Nephron progenitor cell (in vitro differentiated cells): ENCODE measurements around the gene UMAD1.
"Not testable (repeated sequence)": the region's sequence is repeated elsewhere in the genome, so short reads cannot be mapped to it uniquely, and the experiment has no call there.

Experiments used
- DNase-seq: peaks from one replicate; pipeline ENCODE4 v3.0.0; 2021
- H3K27ac Mint-ChIP-seq: 2 replicates; pipeline ENCODE4 v1.8.0; 2021; ENCODE audit warnings: mild to moderate bottlenecking, moderate library complexity, mixed read lengths
- H3K27me3 Mint-ChIP-seq: 2 replicates; pipeline ENCODE4 v1.8.0; 2021; ENCODE audit warnings: mild to moderate bottlenecking, low read depth, mixed read lengths; ENCODE audit not compliant: poor library complexity
- H3K36me3 Mint-ChIP-seq: 2 replicates; pipeline ENCODE4 v1.8.0; 2021; ENCODE audit warnings: low read depth, mixed read lengths
- H3K4me1 Mint-ChIP-seq: 2 replicates; pipeline ENCODE4 v1.8.0; 2021; ENCODE audit warnings: mixed read lengths
- H3K4me3 Mint-ChIP-seq: 2 replicates; pipeline ENCODE4 v1.8.0; 2021; ENCODE audit warnings: mild to moderate bottlenecking, moderate library complexity, mixed read lengths
- H3K9me3 Mint-ChIP-seq: 2 replicates; pipeline ENCODE4 v1.8.0; 2021; ENCODE audit warnings: mild to moderate bottlenecking, moderate library complexity, mixed read lengths
- TF ChIP-seq, protein P1 (sequence below): fragments of 200-600 bp; sonication (generic); IDR thresholded peaks from 2 replicates; pipeline ENCODE4 v1.5.0; 2021; ENCODE audit warnings: antibody characterized with exemption

Gene UMAD1

DNA sequence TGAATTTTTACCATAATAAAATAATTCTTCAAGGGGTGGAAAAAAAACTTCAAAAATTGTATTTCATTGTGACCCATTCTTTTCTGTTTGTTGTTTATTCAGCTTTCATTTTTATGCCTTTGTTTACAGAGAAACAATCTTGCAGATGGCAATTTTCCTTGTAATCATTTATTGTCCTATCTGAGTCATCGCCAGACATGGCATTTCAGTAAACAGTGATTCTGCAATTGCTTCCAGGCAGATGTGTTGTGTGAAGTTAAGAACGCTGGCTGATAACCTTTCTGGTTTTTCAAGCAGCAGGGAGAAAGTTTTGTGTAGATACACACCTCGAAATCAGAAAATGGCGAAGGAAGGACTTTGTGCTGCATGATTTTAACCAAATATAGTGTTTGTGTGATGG, 158.6 kb downstream of the UMAD1 start:
- H3K27me3 Mint-ChIP-seq: no peaks in the 10 kb centered on the region
- no peak for DNase-seq
- H3K36me3 Mint-ChIP-seq: peaks cover 29% of the 10 kb centered on the region
- H3K27ac Mint-ChIP-seq: no peak overlapping the region
- no peaks in the 10 kb centered on the region for H3K9me3 Mint-ChIP-seq
- TF ChIP-seq, protein P1, sequence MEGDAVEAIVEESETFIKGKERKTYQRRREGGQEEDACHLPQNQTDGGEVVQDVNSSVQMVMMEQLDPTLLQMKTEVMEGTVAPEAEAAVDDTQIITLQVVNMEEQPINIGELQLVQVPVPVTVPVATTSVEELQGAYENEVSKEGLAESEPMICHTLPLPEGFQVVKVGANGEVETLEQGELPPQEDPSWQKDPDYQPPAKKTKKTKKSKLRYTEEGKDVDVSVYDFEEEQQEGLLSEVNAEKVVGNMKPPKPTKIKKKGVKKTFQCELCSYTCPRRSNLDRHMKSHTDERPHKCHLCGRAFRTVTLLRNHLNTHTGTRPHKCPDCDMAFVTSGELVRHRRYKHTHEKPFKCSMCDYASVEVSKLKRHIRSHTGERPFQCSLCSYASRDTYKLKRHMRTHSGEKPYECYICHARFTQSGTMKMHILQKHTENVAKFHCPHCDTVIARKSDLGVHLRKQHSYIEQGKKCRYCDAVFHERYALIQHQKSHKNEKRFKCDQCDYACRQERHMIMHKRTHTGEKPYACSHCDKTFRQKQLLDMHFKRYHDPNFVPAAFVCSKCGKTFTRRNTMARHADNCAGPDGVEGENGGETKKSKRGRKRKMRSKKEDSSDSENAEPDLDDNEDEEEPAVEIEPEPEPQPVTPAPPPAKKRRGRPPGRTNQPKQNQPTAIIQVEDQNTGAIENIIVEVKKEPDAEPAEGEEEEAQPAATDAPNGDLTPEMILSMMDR: no peak
- peaks cover 7% of the 10 kb centered on the region for H3K4me1 Mint-ChIP-seq
- no peak overlapping the region for H3K4me3 Mint-ChIP-seq

DNA sequence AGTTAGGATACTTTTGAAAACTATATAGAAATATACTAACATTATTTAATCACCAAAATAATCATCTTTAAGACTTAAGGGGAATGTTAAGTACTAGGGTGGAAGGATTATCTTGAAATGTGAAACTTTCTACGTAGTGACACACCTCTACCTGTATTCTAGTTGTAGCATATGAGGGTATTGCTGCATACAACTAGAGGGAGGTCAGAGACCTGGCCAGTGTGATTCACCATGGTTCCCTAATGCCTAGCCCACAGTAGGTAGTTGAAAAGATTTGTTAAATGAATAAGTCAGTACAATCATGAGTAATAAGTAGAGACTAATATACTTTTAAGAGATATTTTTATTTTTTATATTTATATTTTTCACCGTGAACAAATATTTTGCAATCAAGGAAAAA, 162.0 kb downstream of the UMAD1 start:
- H3K36me3 Mint-ChIP-seq: peaks cover 6% of the 10 kb centered on the region
- no peaks in the 10 kb centered on the region for H3K9me3 Mint-ChIP-seq
- TF ChIP-seq, protein P1: no peak
- H3K4me3 Mint-ChIP-seq: no peak overlapping the region
- no peak overlapping the region for H3K27ac Mint-ChIP-seq
- no peaks in the 10 kb centered on the region for H3K4me1 Mint-ChIP-seq
- DNase-seq: no peak
- H3K27me3 Mint-ChIP-seq: no peaks in the 10 kb centered on the region

DNA sequence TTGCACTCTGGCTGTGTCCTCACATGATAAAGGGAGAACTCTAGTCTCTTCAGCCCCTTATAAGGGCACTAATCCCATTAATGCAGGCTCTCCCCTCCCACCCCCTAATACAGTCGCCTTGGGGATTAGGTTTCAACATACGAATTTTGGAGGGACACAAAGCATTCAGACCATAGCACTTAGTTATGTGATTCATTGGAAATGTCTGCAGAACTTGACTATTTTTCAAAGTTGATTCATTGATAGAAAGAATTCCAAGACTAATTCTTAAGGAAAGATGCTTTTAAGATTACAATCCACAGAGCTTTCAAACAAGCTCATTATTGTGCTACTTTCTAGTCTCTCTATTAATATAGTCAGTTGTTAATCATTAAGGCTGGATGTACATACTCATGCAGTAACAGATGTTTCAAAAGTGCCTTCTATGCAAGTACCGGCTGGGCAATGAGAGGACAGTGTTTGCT, 163.2 kb downstream of the UMAD1 start:
- H3K36me3 Mint-ChIP-seq: peaks cover 4% of the 10 kb centered on the region
- no peaks in the 10 kb centered on the region for H3K9me3 Mint-ChIP-seq
- H3K4me1 Mint-ChIP-seq: no peaks in the 10 kb centered on the region

DNA sequence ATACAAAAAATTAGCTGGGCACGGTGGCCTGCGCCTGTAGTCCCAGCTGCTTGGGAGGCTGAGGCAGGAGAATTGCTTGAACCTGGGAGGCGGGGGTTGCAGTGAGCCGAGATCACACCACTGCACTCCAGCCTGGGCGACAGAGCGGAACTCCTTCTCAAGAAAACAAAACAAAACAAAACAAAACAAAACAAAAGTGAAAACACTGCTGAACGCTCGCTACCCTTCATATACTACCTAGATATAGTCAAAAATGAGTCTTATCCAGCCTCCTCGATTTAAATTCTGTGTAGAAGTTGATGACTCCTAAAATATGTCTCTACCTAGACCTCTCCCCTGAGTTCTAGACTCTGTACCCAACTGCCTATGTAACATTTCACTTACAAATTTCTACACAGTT, 164.3 kb downstream of the UMAD1 start:
- not testable (repeated sequence) for DNase-seq, H3K27me3 Mint-ChIP-seq, H3K4me1 Mint-ChIP-seq, H3K9me3 Mint-ChIP-seq, H3K4me3 Mint-ChIP-seq, H3K27ac Mint-ChIP-seq, H3K36me3 Mint-ChIP-seq

More for the DNA sequence above, 163.2 kb downstream of the UMAD1 start:
- DNase-seq: no peak
- no peaks in the 10 kb centered on the region for H3K27me3 Mint-ChIP-seq
- H3K27ac Mint-ChIP-seq: no peak overlapping the region
- no peak overlapping the region for H3K4me3 Mint-ChIP-seq
- TF ChIP-seq, protein P1: no peak

DNA sequence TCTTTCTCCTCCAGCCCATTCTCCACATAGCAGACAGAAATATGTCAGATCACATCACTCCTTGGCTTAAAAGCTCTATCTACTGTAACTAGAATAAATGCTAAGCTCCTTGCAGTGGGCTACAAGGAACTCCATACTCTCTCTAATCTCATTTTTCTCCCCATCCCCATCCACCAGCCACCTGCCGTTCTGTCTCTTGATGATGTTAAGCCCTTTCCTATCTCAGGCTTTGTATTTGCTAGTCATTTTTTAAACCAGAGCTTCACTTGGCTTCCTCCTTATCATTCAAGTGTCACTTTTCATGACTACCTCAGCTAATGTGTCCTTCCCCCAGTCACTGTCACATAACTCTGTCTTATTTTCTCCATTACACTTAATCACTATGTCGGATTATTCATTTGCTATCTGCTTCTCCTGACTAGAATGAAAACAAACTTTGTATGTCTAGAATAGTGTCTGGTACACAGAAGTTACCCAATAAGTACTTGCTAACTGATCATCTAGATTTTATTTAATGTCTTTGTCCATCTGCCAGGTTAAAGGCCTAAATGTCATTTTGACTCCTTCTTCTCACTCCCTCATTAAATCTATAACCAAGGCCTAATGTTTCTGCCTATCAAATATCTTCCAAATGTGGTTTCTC, 165.1 kb downstream of the UMAD1 start:
- no peaks in the 10 kb centered on the region for H3K9me3 Mint-ChIP-seq
- TF ChIP-seq, protein P1: no peak

DNA sequence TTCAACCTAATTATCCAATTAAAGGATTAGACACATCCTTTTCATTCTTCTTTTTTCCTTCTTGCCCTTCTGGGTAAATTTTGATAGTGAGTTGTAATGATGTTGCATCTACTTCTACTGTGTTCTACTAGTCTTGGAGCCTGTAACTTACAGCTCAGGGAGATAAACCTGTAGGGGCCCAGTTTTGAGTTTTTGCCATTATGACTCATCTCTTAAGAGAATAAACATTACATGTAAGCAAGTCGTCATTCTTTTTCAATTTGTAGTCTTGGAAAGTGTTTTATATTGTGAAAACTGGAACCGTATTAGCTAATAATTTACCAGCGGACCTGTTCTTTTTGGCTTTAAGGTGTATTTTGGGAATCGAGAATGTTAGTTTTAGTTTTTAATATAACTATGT, 167.6 kb downstream of the UMAD1 start:
- DNase-seq: no peak

More for the DNA sequence above, 165.1 kb downstream of the UMAD1 start:
- Mint-ChIP-seq H3K27ac (no peak overlapping the region), H3K36me3 (peaks cover 4% of the 10 kb centered on the region), H3K27me3 (no peaks in the 10 kb centered on the region), H3K4me3 (no peak overlapping the region), H3K4me1 (no peaks in the 10 kb centered on the region)
- no peak for DNase-seq

More for the DNA sequence above, 167.6 kb downstream of the UMAD1 start:
- H3K9me3 Mint-ChIP-seq: no peaks in the 10 kb centered on the region
- H3K4me3 Mint-ChIP-seq: no peak overlapping the region
- H3K4me1 Mint-ChIP-seq: no peaks in the 10 kb centered on the region
- H3K27ac Mint-ChIP-seq: no peak overlapping the region
- TF ChIP-seq, protein P1: no peak
- H3K27me3 Mint-ChIP-seq: no peaks in the 10 kb centered on the region
- H3K36me3 Mint-ChIP-seq: peaks cover 4% of the 10 kb centered on the region
